ENCODE results near the gene FAM89B. TPM values are rescaled to one million over a fixed set of nuclear protein-coding genes. Genes with fewer than 3 reads are reported as not detected.

Gene FAM89B
- total RNA-seq, 1 donor from 2014 or later, result 21.6 TPM

GRCh38 chr11:65529475-65530156, 42.7 kb upstream of the FAM89B start:
- H3K36me3 Mint-ChIP-seq (ENCODE audit: low read depth), result peaks cover 65% of the 10 kb centered on the region

GRCh38 chr11:65530157-65530496, 42.2 kb upstream of the FAM89B start:
- H3K27me3 Mint-ChIP-seq, result no peaks in the 10 kb centered on the region
- ChIA-PET CTCF (no interaction called here), POLR2A (interaction anchor here (1.2 kb wide), 1 partner anchor 31 kb away, joined by 4 read pairs; the partner anchor contains the start of gene MALAT1)
- DNase-seq (no peak), ATAC-seq (ENCODE audit: low read depth) (no peak)
- H3K4me1 Mint-ChIP-seq, result peaks cover 17% of the 10 kb centered on the region
- H3K4me3 Mint-ChIP-seq, result no peak overlapping the region
- H3K36me3 Mint-ChIP-seq (ENCODE audit: low read depth), result peaks cover 67% of the 10 kb centered on the region
- no peak overlapping the region for H3K27ac Mint-ChIP-seq
- no peaks in the 10 kb centered on the region for H3K9me3 Mint-ChIP-seq
- intact Hi-C loops (cut with micrococcal nuclease), result no loop called here
- no peak for TF ChIP-seq CTCF (IDR thresholded peaks at IDR 0.05)

More at GRCh38 chr11:65529475-65530156, 42.7 kb upstream of the FAM89B start:
- ChIA-PET POLR2A (interaction anchor here (1.2 kb wide), 1 partner anchor 30 kb away, joined by 4 read pairs; the partner anchor contains the start of gene MALAT1), CTCF (no interaction called here)
- H3K9me3 Mint-ChIP-seq, result no peaks in the 10 kb centered on the region
- no peak for DNase-seq
- H3K4me1 Mint-ChIP-seq, result peaks cover 18% of the 10 kb centered on the region
- no peak for ATAC-seq (ENCODE audit: low read depth)
- H3K27me3 Mint-ChIP-seq, result no peaks in the 10 kb centered on the region
- no peak for TF ChIP-seq CTCF (IDR thresholded peaks at IDR 0.05)
- intact Hi-C loops (cut with micrococcal nuclease), result no loop called here
- H3K27ac Mint-ChIP-seq, result no peak overlapping the region
- H3K4me3 Mint-ChIP-seq, result no peak overlapping the region

GRCh38 chr11:65532388-65533064, 39.8 kb upstream of the FAM89B start:
- TF ChIP-seq CTCF (IDR thresholded peaks at IDR 0.05), result no peak
- no peak for DNase-seq
- Mint-ChIP-seq H3K4me1 (peaks cover 2% of the 10 kb centered on the region), H3K9me3 (no peaks in the 10 kb centered on the region), H3K27me3 (no peaks in the 10 kb centered on the region), H3K4me3 (no peak overlapping the region), H3K36me3 (ENCODE audit: low read depth) (peaks cover 73% of the 10 kb centered on the region), H3K27ac (no peak overlapping the region)
- ChIA-PET POLR2A (interaction anchor here (0.6 kb wide), 2 partner anchors 319 to 551 kb away, joined by 3 to 4 read pairs; no protein-coding TSS in a partner anchor), CTCF (no interaction called here)
- no peak for ATAC-seq (ENCODE audit: low read depth)
- intact Hi-C loops (cut with micrococcal nuclease), result no loop called here

GRCh38 chr11:65535102-65535501, 37.2 kb upstream of the FAM89B start:
- ChIA-PET CTCF (interaction anchor here (1.7 kb wide), 1 partner anchor 53 kb away, joined by 6 read pairs; no protein-coding TSS in a partner anchor), POLR2A (interaction anchor here (1.3 kb wide), 1 partner anchor 10 kb away, joined by 5 read pairs; the partner anchor contains the start of gene SCYL1)
- no peaks in the 10 kb centered on the region for H3K27me3 Mint-ChIP-seq
- intact Hi-C loops (cut with micrococcal nuclease), result no loop called here
- H3K4me1 Mint-ChIP-seq, result no peaks in the 10 kb centered on the region
- no peak overlapping the region for H3K4me3 Mint-ChIP-seq
- ATAC-seq (ENCODE audit: low read depth), result no peak
- no peaks in the 10 kb centered on the region for H3K9me3 Mint-ChIP-seq
- H3K27ac Mint-ChIP-seq, result no peak overlapping the region
- TF ChIP-seq CTCF (IDR thresholded peaks at IDR 0.05), result no peak
- no peak for DNase-seq
- H3K36me3 Mint-ChIP-seq (ENCODE audit: low read depth), result peaks cover 69% of the 10 kb centered on the region
